AG10803 (cell line): ENCODE results near the gene COP1.

Source experiments
- DNase-seq: peaks from one replicate; pipeline ENCODE4 v3.0.0; 2010; ENCODE audit warnings: low read depth
- H3K4me3 ChIP-seq: 2 replicates; pipeline ENCODE4 v1.5.1; 2011; ENCODE audit warnings: mild to moderate bottlenecking, low read length, control low read depth
- CTCF ChIP-seq: conservative IDR thresholded peaks from 2 replicates; pipeline ENCODE4 v1.5.1; 2011; ENCODE audit warnings: mild to moderate bottlenecking, low read length, control low read depth, inconsistent platforms

COP1 gene

GRCh38 chr1:176051402-176051801 lies 155.7 kb downstream of the COP1 start:
- H3K4me3 ChIP-seq, result no peak overlapping the region
- TF ChIP-seq CTCF, result no peak
- no peak for DNase-seq

- no peak for TF ChIP-seq CTCF
- no peak for DNase-seq
- no peak overlapping the region for H3K4me3 ChIP-seq
These were observed 157.5 kb downstream of the COP1 start for GRCh38 chr1:176049582-176049981.

- no peak overlapping the region for H3K4me3 ChIP-seq
- TF ChIP-seq CTCF, result no peak
- no peak for DNase-seq
These were observed 160.2 kb downstream of the COP1 start for GRCh38 chr1:176046926-176047325.

GRCh38 chr1:176043537-176043936 lies 163.5 kb downstream of the COP1 start:
- DNase-seq, result no peak
- H3K4me3 ChIP-seq, result no peak overlapping the region
- no peak for TF ChIP-seq CTCF

- peak; percentile 16 for DNase-seq
- no peak overlapping the region for H3K4me3 ChIP-seq
- no peak for TF ChIP-seq CTCF
These were observed 173.2 kb downstream of the COP1 start for GRCh38 chr1:176033881-176034280.

- no peak overlapping the region for H3K4me3 ChIP-seq
- no peak for DNase-seq
- no peak for TF ChIP-seq CTCF
These were observed 173.6 kb downstream of the COP1 start for GRCh38 chr1:176033474-176033873.

GRCh38 chr1:176032040-176032645 lies 174.9 kb downstream of the COP1 start:
- DNase-seq, result no peak
- H3K4me3 ChIP-seq, result no peak overlapping the region
- no peak for TF ChIP-seq CTCF
